NCI-H345 treated with DMSO at 0.1 percent for 48 hours (cell line): Measurements from ENCODE around the gene GARRE1.
"Not testable (repeated sequence)": the region's sequence is repeated elsewhere in the genome, so short reads cannot be mapped to it uniquely, and the experiment has no call there.

Experiments
- DNase-seq: peaks from one replicate; lab custom pipeline; 2025; ENCODE audit not compliant: unreplicated experiment; lab: John Stamatoyannopoulos, UW

The GARRE1 gene

GRCh38 chr19:34259367-34260095 is 5.2 kb downstream of the GARRE1 start:
- DNase-seq, result no peak

- no peak for DNase-seq
Observed at GRCh38 chr19:34260771-34261173, 6.4 kb downstream of the GARRE1 start.

- DNase-seq, result no peak
Observed at GRCh38 chr19:34261334-34262109, 7.2 kb downstream of the GARRE1 start.

GRCh38 chr19:34263745-34264237 is 9.4 kb downstream of the GARRE1 start:
- DNase-seq, result no peak

GRCh38 chr19:34265221-34265650 is 10.9 kb downstream of the GARRE1 start:
- DNase-seq, result no peak

GRCh38 chr19:34269081-34269480 is 14.7 kb downstream of the GARRE1 start:
- DNase-seq, result no peak

- DNase-seq, result no peak
Observed at GRCh38 chr19:34269489-34269888, 15.1 kb downstream of the GARRE1 start.

GRCh38 chr19:34269968-34270621 is 15.7 kb downstream of the GARRE1 start:
- DNase-seq, result no peak

GRCh38 chr19:34273121-34273520 is 18.8 kb downstream of the GARRE1 start:
- DNase-seq, result no peak

- DNase-seq, result no peak
Observed at GRCh38 chr19:34274284-34274826, 20.0 kb downstream of the GARRE1 start.

GRCh38 chr19:34274827-34275625 is 20.7 kb downstream of the GARRE1 start:
- no peak for DNase-seq

- DNase-seq, result no peak
Observed at GRCh38 chr19:34275705-34276104, 21.4 kb downstream of the GARRE1 start.

- DNase-seq, result peak; percentile 84
Observed at GRCh38 chr19:34276614-34277013, 22.3 kb downstream of the GARRE1 start.

GRCh38 chr19:34277244-34277643 is 22.9 kb downstream of the GARRE1 start:
- no peak for DNase-seq

GRCh38 chr19:34278783-34279182 is 24.4 kb downstream of the GARRE1 start:
- DNase-seq, result no peak

GRCh38 chr19:34281444-34281843 is 27.1 kb downstream of the GARRE1 start:
- DNase-seq, result not testable (repeated sequence)

GRCh38 chr19:34282611-34283519 is 28.5 kb downstream of the GARRE1 start:
- no peak for DNase-seq

- no peak for DNase-seq
Observed at GRCh38 chr19:34284505-34284904, 30.2 kb downstream of the GARRE1 start.

GRCh38 chr19:34287662-34288140 is 33.3 kb downstream of the GARRE1 start:
- DNase-seq, result no peak
